Frontal cortex (tissue), 1 donor: ENCODE results near the gene ARHGAP11B. TPM values are rescaled to one million over a fixed set of nuclear protein-coding genes. Genes with fewer than 3 reads are reported as not detected.

Experiments used
- small RNA-seq: library from RNA; depleted of rRNA; stranded (forward); fragments of <200 nt; gene quantifications from one replicate; pipeline ENCODE3, GENCODE V24; 2014
- total RNA-seq: library from RNA; depleted of rRNA; stranded (reverse); fragments of >200 nt; gene quantifications from one replicate; pipeline ENCODE4 v1.2.3, GENCODE V29; 2014

Gene ARHGAP11B

Small RNA genes lying within 50 kb of the gene (small RNA-seq; reads per million reads assigned to genes)
- gene RF00019 (not detected), gene RF00096 (not detected), gene RN7SL628P (not detected)

Other genes starting within 250 kb of the ARHGAP11B start
- 2.0 TPM for gene CHRFAM7A, start 232.6 kb upstream of the ARHGAP11B start, total RNA-seq
- gene GOLGA8R, start 211.9 kb upstream of the ARHGAP11B start, total RNA-seq, result 0.82 TPM
- not detected for gene GOLGA8Q, start 74.1 kb upstream of the ARHGAP11B start, total RNA-seq
- gene GOLGA8H, start 22.1 kb upstream of the ARHGAP11B start, total RNA-seq, result 0.41 TPM